Measurements from ENCODE around the gene NOTO. TPM values are rescaled to one million over a fixed set of nuclear protein-coding genes. Genes with fewer than 3 reads are reported as not detected.

NOTO gene
- total RNA-seq, 1 donor from 2014 or later = not detected

GRCh38 chr2:73233154-73233931 is 31.0 kb downstream of the NOTO start, which contains the start of gene PRADC1:
PRADC1 (minus strand) TSS chr2:73233239; CDS start chr2:73233160, 79 bp downstream.
- peak; percentile 98 for DNase-seq (ENCODE audit: extremely low read depth, low read depth, low spot score)

- DNase-seq (ENCODE audit: extremely low read depth, low read depth, low spot score) = no peak
These were observed 31.8 kb downstream of the NOTO start, which contains the start of gene CCT7 for GRCh38 chr2:73233932-73234832. CCT7 (plus strand) TSS chr2:73234308; CDS start chr2:73234379, 71 bp downstream.

- no peak for DNase-seq (ENCODE audit: extremely low read depth, low read depth, low spot score)
These were observed 33.1 kb downstream of the NOTO start for GRCh38 chr2:73235315-73236028.

GRCh38 chr2:73237168-73237567 is 34.8 kb downstream of the NOTO start:
- no peak for DNase-seq (ENCODE audit: extremely low read depth, low read depth, low spot score)

GRCh38 chr2:73238149-73238548 is 35.8 kb downstream of the NOTO start:
- no peak for DNase-seq (ENCODE audit: extremely low read depth, low read depth, low spot score)

GRCh38 chr2:73238976-73239375 is 36.6 kb downstream of the NOTO start:
- DNase-seq (ENCODE audit: extremely low read depth, low read depth, low spot score) = no peak

- no peak for DNase-seq (ENCODE audit: extremely low read depth, low read depth, low spot score)
These were observed 37.4 kb downstream of the NOTO start for GRCh38 chr2:73239776-73240175.

GRCh38 chr2:73243884-73244570 is 41.7 kb downstream of the NOTO start:
- DNase-seq (ENCODE audit: extremely low read depth, low read depth, low spot score) = no peak

- DNase-seq (ENCODE audit: extremely low read depth, low read depth, low spot score) = no peak
These were observed 42.2 kb downstream of the NOTO start for GRCh38 chr2:73244580-73244979.

GRCh38 chr2:73246850-73247249 is 44.5 kb downstream of the NOTO start:
- no peak for DNase-seq (ENCODE audit: extremely low read depth, low read depth, low spot score)

- DNase-seq (ENCODE audit: extremely low read depth, low read depth, low spot score) = no peak
These were observed 47.3 kb downstream of the NOTO start for GRCh38 chr2:73249636-73250035.

GRCh38 chr2:73250872-73251846 is 48.8 kb downstream of the NOTO start:
- DNase-seq (ENCODE audit: extremely low read depth, low read depth, low spot score) = no peak

- DNase-seq (ENCODE audit: extremely low read depth, low read depth, low spot score) = no peak
These were observed 50.1 kb downstream of the NOTO start for GRCh38 chr2:73252238-73253027.

GRCh38 chr2:73253400-73253799 is 51.0 kb downstream of the NOTO start:
- no peak for DNase-seq (ENCODE audit: extremely low read depth, low read depth, low spot score)

GRCh38 chr2:73253901-73254300 is 51.5 kb downstream of the NOTO start:
- DNase-seq (ENCODE audit: extremely low read depth, low read depth, low spot score) = no peak

GRCh38 chr2:73254343-73255006 is 52.1 kb downstream of the NOTO start:
- no peak for DNase-seq (ENCODE audit: extremely low read depth, low read depth, low spot score)

- no peak for DNase-seq (ENCODE audit: extremely low read depth, low read depth, low spot score)
These were observed 52.8 kb downstream of the NOTO start for GRCh38 chr2:73255007-73255644.
